Spleen (tissue), 11 donors: ENCODE measurements around the gene HMGXB4. TPM values are rescaled to one million over a fixed set of nuclear protein-coding genes. Genes with fewer than 3 reads are reported as not detected.

Experiments
- DNase-seq: peaks from one replicate; pipeline ENCODE4 v3.0.0-alpha.2; 2020
- H3K27ac ChIP-seq, 8 donors: fragments of 200-600 bp; sonication (generic) in 7 of 8; 1 replicate in 4 of 8; 2 replicates in 4 of 8; pipeline versions ENCODE4 v1.5.0 to v1.8.0; 2016 to 2021; ENCODE audit warnings: inconsistent platforms in 4 of 8, mild to moderate bottlenecking in 4 of 8, moderate library complexity in 1 of 8
- H3K27me3 ChIP-seq, 7 donors: fragments of 200-600 bp; sonication (generic) in 6 of 7; replicated peaks in 1 of 7; 1 replicate in 4 of 7; 2 replicates in 3 of 7; pipeline versions ENCODE4 v1.5.0 to v1.8.0; 2016 to 2021; ENCODE audit warnings: inconsistent platforms in 3 of 7, mild to moderate bottlenecking in 1 of 7
- H3K36me3 ChIP-seq, 6 donors: fragments of 200-600 bp; sonication (generic) in 5 of 6; 1 replicate in 4 of 6; 2 replicates in 2 of 6; pipeline versions ENCODE4 v1.5.0 to v1.8.0; 2016 to 2021; ENCODE audit warnings: inconsistent platforms in 2 of 6
- H3K4me1 ChIP-seq, 6 donors: fragments of 200-600 bp; sonication (generic) in 5 of 6; 1 replicate in 3 of 6; 2 replicates in 3 of 6; pipeline versions ENCODE4 v1.5.0 to v1.8.0; 2016 to 2021; ENCODE audit warnings: inconsistent platforms in 3 of 6
- H3K4me3 ChIP-seq, 8 donors: fragments of 200-600 bp; sonication (generic) in 7 of 8; 1 replicate in 4 of 8; 2 replicates in 4 of 8; pipeline versions ENCODE4 v1.5.0 to v1.8.0; 2016 to 2021; ENCODE audit warnings: inconsistent platforms in 4 of 8, mild to moderate bottlenecking in 4 of 8, moderate library complexity in 2 of 8
- H3K9me3 ChIP-seq, 8 donors: fragments of 200-600 bp; sonication (generic) in 7 of 8; 1 replicate in 4 of 8; 2 replicates in 4 of 8; pipeline versions ENCODE4 v1.5.0 to v1.8.0; 2016 to 2021; ENCODE audit warnings: inconsistent platforms in 4 of 8
- CTCF ChIP-seq, 11 experiments: fragments of 200-600 bp in 7 of 11; fragments of 450-650 bp in 4 of 11; sonication (generic) in 4 of 11; IDR thresholded peaks in 8 of 11; conservative IDR thresholded peaks in 3 of 11; 1 replicate in 7 of 11; 2 replicates in 4 of 11; pipeline versions ENCODE4 v1.4.0 to v1.8.0; 2016 to 2021; ENCODE audit warnings: antibody characterized with exemption in 11 of 11, inconsistent platforms in 4 of 11, mild to moderate bottlenecking in 1 of 11
- POLR2A ChIP-seq, 3 donors: fragments of 450-650 bp; IDR thresholded peaks; one replicate each; pipeline ENCODE4 v1.5.1; 2017; ENCODE audit warnings: antibody characterized with exemption in 3 of 3, mild to moderate bottlenecking in 1 of 3
- POLR2AphosphoS5 ChIP-seq, 3 donors: sonication (generic); formaldehyde crosslinking; IDR thresholded peaks; one replicate each; pipeline ENCODE4 v1.5.1; 2017; ENCODE audit warnings: antibody characterized with exemption in 3 of 3
- WGBS, 5 donors: extraction: QIAGEN DNeasy Blood & Tissue Kit in 3 of 5; methylation state at CpG; one replicate each; pipeline versions ENCODE4 v1.1.5 to v1.1.7; 2013 to 2018; 5-methylcytosine and 5-hydroxymethylcytosine counted together
- intact Hi-C: fragments of 100-400 bp; cut with DNase I; formaldehyde crosslinking; loops from one replicate; pipeline ENCODE4 v1.15.0; 2023; ENCODE audit warnings: low total_unique reads
- polyA plus RNA-seq, 3 donors: library from polyadenylated mRNA; stranded (reverse); fragments of 200-250 nt; gene quantifications; one replicate each; pipeline ENCODE4 v1.2.1, GENCODE V29; 2013
- total RNA-seq, 7 donors: library from RNA; depleted of rRNA in 3 of 7; stranded (reverse); fragments of >200 nt in 3 of 7; fragmentation: NEBNext Ultra II Directional in 4 of 7; extraction: Animal tissue kit (Norgen Biotek cat#: 25700) in 4 of 7; gene quantifications; one replicate each; pipeline versions ENCODE4 v1.1.0 to v1.2.1, GENCODE V29; 2016 to 2021
- donor health status: healthy with polysubstance abuse.
- donor health status: DM: no; HTN: no; CAD: no; lungs with moderate emphysema.
- donor health status: DM: no; HTN: no; CAD: no.
- donor health status: Bipolar disorder and iron deficiency.
- donor health status: healthy.
- donor health status: DM: no; HTN: no; CAD: no.
- donor health status: DM: yes; HTN: yes; CAD: no.

HMGXB4 gene
- total and polyA plus RNA-seq, 10 donors = 4.0 to 24.6 (median 19.5) TPM

GRCh38 chr22:35341090-35341874 lies 84.0 kb downstream of the HMGXB4 start:
- H3K4me3 ChIP-seq = no peak overlapping the region
- no peaks in the 10 kb centered on the region for H3K9me3 ChIP-seq
- intact Hi-C loops = no loop called here
- peaks cover 0 to 100% (median 77%) of the 10 kb centered on the region in 6 donors for H3K36me3 ChIP-seq
- TF ChIP-seq CTCF (IDR thresholded peaks at IDR 0.05 in 8 of 11, conservative IDR thresholded peaks at IDR 0.05 in 3 of 11) (no peak), POLR2A (IDR thresholded peaks at IDR 0.05) (no peak), POLR2AphosphoS5 (IDR thresholded peaks at IDR 0.05) (no peak)
- H3K4me1 ChIP-seq = peaks cover 0 to 20% (median 8%) of the 10 kb centered on the region in 6 donors
- peak overlapping the region in 1 of 8 donors; percentile 7 for H3K27ac ChIP-seq
- WGBS, 5 donors = 84 to 90% (median 88%) methylated on average over 16 to 19 of the region's 19 CpGs
- DNase-seq = no peak
- no peaks in the 10 kb centered on the region for H3K27me3 ChIP-seq

GRCh38 chr22:35342390-35342789 lies 85.1 kb downstream of the HMGXB4 start:
- WGBS, 5 donors = 94 to 99% (median 97%) methylated on average over 3 to 4 of the region's 4 CpGs
- H3K27me3 ChIP-seq = no peaks in the 10 kb centered on the region
- no peaks in the 10 kb centered on the region for H3K9me3 ChIP-seq
- no peak overlapping the region for H3K4me3 ChIP-seq
- H3K36me3 ChIP-seq = peaks cover 0 to 100% (median 73%) of the 10 kb centered on the region in 6 donors
- no peak for DNase-seq
- intact Hi-C loops = no loop called here
- H3K27ac ChIP-seq = peak overlapping the region in 1 of 8 donors; percentile 7
- TF ChIP-seq CTCF (IDR thresholded peaks at IDR 0.05 in 8 of 11, conservative IDR thresholded peaks at IDR 0.05 in 3 of 11) (no peak), POLR2A (IDR thresholded peaks at IDR 0.05) (no peak), POLR2AphosphoS5 (IDR thresholded peaks at IDR 0.05) (no peak)
- peaks cover 0 to 9% (median 3%) of the 10 kb centered on the region in 6 donors for H3K4me1 ChIP-seq

GRCh38 chr22:35343664-35344550 lies 86.6 kb downstream of the HMGXB4 start:
- no peaks in the 10 kb centered on the region for H3K27me3 ChIP-seq
- no peak for DNase-seq
- H3K9me3 ChIP-seq = no peaks in the 10 kb centered on the region
- TF ChIP-seq POLR2AphosphoS5 (IDR thresholded peaks at IDR 0.05) = peak in 2 of 3 donors; percentile 20 to 48
- TF ChIP-seq CTCF (IDR thresholded peaks at IDR 0.05 in 8 of 11, conservative IDR thresholded peaks at IDR 0.05 in 3 of 11) = no peak
- peaks cover 0 to 8% (median 0%) of the 10 kb centered on the region in 6 donors for H3K4me1 ChIP-seq
- intact Hi-C loops = no loop called here
- H3K27ac ChIP-seq = peak overlapping the region in 3 of 8 donors; percentile 18 to 59 (median 28)
- H3K4me3 ChIP-seq = no peak overlapping the region
- peaks cover 0 to 100% (median 63%) of the 10 kb centered on the region in 6 donors for H3K36me3 ChIP-seq
- WGBS, 5 donors = 92 to 97% (median 95%) methylated on average over 19 to 26 of the region's 26 CpGs
